OCI-M2 (cell line): ENCODE data around the gene CADPS2.

Experiments
- DNase-seq: peaks from one replicate; lab custom pipeline; 2025; ENCODE audit not compliant: unreplicated experiment; lab: John Stamatoyannopoulos, UW

Gene CADPS2

DNA sequence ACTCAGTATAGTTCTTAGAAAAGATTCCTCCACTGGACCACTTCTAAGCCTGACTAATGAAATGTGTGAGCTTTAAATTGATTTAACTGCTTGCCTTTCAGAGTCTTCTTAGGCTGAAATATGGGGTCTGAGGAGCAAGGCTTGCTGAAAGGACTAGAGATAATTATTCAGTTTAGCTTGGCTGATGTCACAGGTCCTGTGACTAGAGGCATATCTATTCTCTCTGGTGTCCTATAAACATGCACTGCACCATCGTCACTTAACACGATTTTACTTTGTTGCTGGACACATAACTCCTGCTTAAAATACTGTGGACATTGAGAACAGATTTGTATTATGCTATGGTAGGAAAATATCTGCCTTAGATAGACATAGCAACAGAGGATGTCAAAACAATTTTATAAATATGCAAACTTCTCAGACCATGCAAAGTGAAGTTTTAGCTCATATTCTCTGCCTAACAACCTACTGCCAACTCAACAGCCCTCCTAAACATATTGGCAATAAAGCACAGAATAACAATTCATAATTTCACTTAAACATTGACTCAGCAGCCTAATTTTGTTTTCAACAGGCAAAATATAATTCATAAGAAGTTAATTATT, 267.6 kb downstream of the CADPS2 start:
- no peak for DNase-seq

DNA sequence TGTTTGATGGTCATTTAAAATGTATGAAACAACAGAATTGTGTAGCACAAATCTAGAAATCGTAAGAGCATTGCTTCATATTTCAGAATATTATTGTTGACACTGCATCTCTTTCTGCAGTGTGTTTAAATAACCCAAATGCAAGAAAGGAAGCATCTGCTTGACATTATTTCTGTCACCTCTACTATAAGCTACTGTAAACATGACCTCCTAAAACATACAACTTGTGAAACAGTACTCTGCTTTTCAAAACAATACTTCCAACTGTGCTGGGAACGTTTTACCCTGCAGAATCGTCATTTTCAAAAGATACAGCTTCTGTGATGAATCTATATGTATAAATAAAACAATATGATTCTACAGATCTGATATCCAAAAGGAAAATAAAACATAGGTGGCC, 269.3 kb downstream of the CADPS2 start:
- no peak for DNase-seq

DNA sequence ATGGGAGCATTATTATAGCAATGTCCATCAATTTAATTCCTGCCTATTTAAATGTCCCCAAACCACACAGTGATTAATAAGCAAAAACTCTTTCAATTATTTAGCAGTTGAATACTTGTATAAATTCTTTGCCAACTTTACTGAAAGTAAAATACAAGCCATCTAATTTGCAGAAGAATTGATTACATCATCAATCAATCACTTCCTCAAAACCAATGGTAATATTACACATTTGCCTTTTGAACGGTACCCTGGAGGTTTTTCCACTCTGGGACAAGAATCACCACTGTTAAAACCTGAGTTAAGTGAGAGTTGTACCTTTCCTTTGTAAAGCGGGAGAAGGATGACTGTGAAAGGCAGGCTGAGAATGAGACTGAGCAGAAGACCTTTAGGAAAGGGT, 280.3 kb downstream of the CADPS2 start:
- no peak for DNase-seq

DNA sequence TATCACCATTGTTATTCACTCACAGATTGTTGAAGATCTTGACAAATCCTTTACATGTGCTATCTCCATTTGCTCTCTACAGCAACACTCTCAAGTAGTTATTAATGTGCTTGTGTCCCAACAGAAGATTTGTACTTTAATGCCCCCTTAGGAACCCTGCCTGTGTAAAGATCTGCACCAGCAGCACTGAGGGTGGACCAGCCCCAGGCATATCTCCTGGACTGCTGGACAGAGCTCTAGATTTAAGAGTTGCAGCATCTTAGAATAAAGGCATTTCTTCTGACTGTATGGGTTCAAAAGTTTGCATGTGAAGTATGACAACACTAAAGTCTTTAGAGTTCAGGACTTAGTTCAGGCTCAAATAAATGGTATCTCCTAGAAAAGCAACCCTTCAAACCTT, 282.0 kb downstream of the CADPS2 start:
- no peak for DNase-seq

DNA sequence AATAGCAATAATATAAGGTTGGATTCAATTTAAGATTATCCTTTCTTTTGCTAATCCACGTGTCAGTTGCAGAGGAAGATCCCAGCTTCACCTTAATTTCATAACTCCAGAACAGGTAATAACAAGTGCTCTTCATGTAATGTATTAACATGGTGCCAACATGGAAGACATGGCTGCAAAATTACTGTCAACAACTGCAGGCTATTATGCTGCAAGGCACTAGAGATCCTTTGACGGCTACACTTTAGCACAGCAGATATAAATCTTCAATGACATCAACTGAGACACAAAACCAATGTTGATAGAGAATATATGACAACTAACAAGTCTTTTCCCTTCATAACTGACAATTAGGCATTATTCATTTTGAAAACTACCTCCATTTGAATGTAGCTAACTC, 283.5 kb downstream of the CADPS2 start:
- DNase-seq = no peak

DNA sequence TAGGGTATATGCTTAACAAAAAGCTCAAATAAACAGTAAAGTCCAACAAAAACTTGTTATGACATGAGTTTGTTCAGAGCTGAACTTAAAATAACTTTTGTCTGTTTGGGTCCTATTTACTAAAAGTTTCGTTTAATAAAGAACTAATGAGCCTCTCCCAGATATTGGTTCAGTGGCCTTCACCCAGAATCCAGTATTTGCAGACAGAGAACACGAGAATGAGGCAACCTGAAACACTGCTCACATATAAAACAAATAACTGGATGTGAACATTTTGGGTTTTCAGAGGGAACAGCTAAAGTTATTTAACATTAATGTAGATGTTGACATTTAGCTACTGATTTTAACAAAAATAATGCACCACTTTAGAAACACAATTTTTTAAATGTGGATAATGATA, 285.6 kb downstream of the CADPS2 start:
- no peak for DNase-seq

DNA sequence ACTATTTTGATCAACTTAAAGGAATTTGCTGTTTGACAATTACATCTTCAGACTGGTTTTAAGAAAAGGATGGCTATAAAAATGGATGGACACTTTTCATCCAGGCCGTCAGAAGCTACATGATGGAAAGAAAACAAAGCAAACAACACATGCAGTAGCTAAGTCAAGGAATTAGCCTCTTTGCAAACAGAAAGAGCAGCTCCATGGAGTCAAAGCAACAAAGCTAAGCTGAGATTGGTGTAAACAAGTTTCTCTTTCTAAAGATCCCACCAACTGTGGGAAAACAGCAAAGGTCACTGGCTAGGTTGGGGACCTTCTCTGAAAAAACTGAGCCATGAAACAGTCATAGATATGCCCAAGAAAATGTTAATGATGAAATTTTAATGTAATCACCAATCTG, 286.2 kb downstream of the CADPS2 start:
- no peak for DNase-seq

DNA sequence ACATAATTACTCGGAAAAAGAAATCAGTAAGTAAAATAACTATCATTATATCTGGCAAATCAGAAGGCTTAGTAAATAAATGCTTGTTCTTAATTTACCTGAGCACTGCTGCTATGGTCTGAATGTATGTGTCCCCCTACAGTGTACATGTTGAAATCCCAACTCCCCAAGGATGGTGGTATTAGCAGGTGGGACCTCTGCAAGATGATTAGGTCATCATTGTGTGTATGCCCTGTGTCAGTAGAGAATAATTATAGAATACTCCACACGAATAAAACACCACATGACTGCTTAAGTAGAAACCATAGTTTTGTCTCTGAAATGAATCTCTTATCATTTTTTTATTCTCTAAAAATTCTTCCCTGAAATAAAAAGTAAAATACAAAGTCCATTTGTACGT, 289.0 kb downstream of the CADPS2 start:
- DNase-seq = no peak

DNA sequence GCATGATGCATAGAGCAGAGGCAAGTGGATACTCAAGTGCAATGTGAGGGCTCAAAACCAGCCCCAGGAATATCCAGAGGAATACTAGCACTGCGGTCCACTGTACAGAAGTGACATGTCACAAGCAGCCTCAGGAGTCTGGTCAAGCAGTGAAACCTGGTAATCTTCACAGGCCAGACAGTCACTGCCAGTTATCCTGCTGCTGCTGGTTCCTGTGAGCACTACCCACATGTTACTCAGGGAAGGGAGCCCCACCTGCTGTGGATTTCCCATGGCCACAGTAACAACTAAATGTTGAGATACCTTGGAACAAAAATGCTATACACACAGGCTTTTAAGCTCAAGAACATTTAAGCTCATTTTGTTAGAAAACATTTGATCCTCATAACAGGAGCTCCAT, 290.4 kb downstream of the CADPS2 start:
- no peak for DNase-seq

DNA sequence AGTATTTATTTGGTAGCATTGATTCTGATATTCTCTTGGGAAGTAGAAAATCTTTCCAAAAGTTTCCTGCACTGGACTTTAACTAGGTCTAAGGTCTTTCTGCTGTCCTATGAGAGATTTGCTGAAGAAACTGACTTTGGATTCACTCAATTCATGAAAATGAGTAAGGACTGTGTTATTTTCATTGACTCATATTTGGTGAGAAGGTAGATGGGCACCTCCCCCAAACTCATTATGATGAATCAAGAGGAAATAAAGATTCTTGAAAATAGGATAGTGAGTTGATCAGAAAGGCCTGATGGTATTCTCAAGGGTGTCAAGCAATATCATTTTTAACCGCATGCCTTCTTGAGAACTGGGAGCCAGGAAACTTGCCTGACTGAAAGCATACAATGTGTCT, 297.6 kb downstream of the CADPS2 start:
- no peak for DNase-seq

DNA sequence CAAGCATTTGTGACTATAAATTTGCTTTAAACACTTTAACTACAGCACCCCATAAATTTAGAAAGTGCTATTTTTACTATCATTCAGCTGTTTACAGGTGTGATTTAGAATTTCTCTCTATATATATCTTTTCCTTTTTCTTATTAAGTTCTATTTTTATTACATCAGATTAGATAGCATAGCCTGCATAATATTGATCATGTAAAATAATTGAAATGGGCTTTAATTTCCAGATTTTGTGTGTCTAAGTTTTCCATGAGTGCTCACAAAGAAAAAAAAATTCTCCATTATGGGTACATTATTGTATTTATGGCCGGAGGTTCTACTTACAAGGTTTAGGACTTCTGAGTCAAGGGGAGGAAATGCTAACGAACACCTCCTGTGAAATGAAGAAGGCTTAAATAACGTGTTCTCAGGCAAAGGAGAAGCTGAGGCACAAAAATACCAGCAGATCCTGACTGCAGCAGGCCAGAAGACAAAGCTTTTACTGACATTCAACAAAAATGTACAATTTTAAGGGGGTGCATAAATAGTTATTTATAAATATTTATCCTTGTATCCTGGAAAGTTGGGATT, 301.5 kb downstream of the CADPS2 start:
- DNase-seq = no peak

DNA sequence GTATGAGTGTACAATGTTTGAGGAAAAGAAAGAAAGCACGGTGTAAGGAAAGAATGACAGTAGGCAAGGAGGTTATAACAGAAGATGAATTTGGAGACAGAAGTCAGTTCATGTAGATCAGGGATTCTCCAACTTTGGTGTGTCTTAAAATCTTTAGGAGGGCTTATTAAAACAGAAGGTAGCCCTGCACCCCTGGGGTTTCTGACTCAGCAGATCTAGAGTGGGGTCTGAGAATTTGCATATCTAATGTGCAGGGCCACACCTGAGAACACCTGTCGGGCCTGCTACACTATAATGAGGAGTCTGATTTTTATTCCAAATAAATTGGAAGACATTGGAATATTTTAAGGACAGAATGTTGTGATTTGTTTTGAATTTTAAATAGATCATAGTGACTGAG, 307.9 kb downstream of the CADPS2 start:
- no peak for DNase-seq

DNA sequence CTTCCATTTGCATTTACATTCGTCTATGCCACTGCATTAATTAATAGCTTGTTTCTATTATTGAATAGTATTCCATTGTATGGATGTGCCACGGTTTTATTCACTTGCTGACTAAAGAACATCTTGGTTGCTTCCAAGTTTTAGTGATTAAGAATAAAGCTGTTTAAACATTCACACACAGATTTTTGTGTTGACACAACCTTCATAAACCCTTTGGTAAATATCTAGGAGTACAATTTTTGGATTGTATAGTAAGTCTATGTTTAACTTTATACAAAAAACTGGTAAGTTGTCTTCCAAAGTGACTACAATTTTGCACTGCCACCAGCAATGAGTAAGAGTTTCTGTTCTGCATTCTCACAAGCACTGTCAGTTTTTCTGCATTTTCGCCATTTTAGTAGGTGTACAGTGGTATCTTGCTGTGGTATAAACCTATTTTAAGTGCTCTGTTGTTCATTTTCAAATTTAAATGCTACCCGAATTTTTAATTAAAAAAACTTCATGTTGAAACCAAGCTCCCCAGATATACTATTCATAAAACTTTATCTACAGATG, 308.7 kb downstream of the CADPS2 start:
- DNase-seq = no peak

DNA sequence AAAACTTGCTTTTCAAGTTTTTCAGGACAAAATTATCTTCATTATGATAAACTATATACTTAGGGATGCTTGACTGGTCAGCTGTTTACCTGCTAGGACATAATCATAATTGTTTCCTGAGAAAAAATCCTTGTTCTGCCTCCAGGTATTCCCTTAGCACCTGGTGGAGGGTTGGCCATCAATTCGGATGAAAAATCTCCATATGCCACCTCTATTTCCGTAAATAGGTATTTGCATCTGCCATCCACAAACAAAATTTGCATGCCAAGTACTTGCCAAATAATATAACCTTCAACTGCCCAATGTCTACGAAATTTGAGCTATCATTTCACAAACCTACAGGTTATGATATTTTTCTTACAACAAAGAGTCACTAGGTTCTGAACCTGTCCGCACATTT, 313.6 kb downstream of the CADPS2 start:
- no peak for DNase-seq

DNA sequence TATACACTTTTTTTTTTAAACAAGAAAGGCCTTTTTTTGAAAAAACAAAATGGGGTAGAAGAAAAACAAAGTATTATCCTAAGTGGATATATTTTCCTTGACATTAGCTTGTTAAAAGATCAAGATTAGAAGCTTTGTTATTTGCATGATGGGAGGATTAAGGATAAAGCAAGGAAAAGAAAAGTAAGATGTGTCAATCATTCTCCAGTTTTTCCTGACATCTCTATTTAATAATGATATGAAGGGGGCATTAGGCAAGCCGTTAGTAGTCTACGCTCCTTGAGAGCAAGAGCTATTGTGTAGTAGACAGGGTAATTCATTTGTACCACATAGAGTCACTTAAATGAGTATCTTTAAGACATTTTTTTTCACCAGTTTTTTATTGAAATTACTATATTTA, 324.9 kb downstream of the CADPS2 start:
- no peak for DNase-seq

DNA sequence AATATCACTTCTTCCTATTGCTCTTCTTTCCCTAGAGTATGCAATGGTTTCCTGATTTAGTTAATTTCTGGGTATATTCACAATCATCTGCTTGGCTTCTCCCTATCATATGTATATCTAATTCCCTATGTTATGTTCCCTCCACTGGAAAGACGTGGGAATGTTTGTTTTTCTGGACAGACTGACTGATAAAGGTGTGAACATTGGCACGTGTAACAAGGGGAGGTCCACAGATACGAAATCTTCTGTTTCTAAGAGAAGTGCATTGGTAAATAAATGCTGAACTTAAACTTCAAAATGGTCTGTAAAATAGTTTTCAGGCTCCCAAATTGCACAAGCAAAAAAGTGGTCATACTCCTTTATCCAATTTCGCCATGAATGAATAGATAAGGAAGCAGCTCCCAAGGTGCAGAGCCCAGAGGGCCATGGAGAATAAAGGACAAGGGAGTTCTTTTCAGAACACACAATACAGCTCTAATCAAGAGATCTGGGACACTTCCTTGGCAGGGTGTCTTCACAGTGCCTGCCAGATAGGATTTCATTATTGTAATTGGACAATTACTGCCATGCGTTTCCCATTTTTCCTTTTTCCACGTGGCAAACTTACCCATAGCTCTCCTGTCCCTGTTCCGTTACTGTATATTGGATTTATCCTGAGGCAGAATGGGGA, 329.3 kb downstream of the CADPS2 start:
- no peak for DNase-seq

DNA sequence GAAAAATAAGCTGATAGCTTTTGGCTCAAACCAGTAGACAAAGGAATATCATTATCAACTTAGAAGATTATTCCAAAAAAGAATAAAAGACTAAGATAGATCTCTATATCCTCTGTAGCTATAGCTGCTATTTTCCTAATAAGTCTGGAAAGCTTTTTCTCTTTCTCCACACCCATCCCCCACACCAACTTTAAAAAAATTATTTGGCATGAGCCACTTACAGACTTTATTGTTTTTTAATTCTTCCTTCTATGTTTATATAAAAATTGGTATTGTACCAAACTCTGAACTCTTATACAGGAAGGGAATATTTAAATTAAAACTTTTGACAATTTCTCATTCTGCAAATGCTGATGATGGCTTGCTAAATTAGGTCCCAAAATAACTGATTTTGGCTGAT, 330.0 kb downstream of the CADPS2 start:
- DNase-seq = no peak

DNA sequence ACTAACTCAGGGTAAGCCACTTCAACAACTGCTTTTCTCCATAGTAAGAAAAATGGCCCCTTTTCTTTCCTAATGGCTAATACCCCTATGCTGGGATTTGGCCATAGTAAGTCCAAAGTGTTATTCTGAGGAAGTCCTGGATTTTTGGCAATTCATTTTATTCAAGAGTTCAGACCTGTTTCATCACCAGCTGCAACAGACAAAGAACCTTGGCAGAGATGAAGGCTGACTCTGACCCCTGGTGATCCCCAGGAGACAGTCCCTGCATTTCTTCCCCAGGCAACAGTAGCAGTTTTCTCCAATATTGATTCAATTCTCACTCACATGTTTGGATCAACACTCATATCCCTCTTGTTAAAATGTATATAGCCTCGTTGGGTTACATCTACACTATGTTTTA, 332.5 kb downstream of the CADPS2 start:
- DNase-seq = no peak

DNA sequence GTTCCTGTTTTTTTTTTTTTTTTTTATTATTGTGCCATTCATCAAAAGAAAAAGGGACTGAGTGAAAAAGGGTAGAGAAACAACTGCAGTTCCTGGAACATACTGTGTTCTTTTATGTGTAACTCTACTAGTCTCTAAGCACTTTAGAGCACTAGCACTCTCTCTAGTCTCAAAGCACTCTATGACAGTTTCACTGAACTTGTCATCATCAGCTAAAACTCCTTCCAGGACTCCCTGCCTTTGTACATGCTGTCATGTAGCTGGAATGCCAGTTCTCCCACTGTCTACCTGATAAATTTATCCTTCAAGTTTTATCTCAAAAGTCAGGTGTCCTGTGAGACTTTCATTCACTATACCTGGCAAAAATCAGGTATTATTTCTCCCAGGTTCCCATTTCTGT, 333.5 kb downstream of the CADPS2 start:
- no peak for DNase-seq

DNA sequence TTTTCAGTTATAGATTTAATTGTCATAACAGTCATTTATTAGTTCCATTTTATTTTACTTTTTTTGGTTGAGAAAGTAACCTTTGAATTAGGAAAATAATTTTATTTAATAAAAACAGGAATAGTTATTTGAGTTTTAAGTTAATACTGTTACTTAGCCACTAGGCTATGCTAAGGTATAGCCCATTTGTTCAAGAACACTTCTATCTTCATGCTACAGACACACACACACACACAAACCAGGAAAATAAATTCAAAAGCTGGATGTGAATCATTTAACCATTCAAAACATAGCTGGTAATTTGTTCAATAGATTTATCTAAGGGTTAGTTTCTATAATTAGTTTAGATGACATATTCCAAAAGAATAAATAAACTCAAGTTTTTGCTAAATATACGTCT, 335.7 kb downstream of the CADPS2 start:
- DNase-seq = no peak

DNA sequence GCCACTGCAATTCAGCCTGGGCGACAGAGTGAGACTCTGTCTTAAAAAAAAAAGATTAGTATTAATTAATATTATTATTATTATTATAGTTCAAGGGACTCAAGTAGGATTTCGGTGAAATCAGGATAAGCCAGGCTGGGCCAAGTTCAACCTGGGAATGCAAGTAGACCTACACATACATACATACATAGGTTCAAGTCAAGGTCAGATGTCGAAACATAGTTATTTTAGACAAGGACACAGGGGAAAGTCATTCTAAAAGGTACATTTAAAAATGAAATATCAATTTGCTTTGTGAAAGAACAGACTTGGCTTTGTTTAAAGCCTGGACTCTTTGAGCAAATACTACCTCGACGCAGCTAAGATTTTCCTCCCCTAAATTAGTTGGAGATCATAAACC, 336.7 kb downstream of the CADPS2 start:
- no peak for DNase-seq

DNA sequence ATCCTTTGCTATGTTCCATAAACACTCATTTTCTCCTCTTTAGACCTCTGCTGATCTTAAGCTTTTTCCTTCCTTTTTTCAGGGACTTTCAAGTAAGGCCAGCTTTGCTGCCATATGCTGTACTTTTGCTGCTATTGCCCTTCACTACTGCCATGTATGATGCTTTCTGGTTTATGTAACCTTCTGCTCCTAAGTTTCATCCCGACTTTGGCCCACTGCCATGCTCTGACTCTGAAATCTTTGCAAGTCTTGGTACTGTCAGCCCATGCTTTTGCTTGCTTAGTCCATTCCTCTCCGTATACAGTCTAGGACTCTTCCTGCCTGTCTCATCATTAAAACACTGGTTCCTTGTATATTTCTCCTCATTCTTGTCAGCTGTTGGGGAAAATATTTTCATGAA, 339.8 kb downstream of the CADPS2 start:
- DNase-seq = no peak

DNA sequence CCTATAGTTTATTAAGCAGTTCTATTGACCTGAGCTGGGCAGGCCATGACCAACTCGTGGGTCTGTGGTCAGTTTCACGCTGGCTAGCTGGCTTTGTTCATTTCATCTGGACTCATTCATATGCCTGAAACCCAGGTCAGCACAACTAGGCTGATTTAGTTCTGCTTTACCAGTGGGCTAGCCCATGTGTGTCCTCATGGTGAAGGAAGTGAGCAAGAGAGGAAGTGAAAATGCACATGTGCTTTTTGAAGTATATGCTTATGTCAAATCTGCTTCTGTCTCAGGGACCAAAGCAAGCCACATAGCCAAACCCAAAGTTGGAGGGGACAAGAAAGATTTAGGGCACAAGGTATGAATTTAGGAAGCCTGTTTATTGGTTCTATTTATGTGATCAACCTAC, 341.8 kb downstream of the CADPS2 start:
- no peak for DNase-seq
